Brain microvascular endothelial cell (primary cell): ENCODE data around the gene SCD5.

Source experiments
- DNase-seq: peaks from one replicate; pipeline ENCODE4 v3.0.0-alpha.2; 2020
- H3K27ac ChIP-seq: fragments of 250-450 bp; sonication (Bioruptor Pico); 2 replicates; pipeline ENCODE4 v1.5.1; 2020; ENCODE audit warnings: mild to moderate bottlenecking, moderate library complexity
- H3K27me3 ChIP-seq: fragments of 250-450 bp; sonication (Bioruptor Pico); replicated peaks from 2 replicates; pipeline ENCODE4 v1.5.1; 2020; ENCODE audit warnings: mild to moderate bottlenecking
- H3K36me3 ChIP-seq: fragments of 250-450 bp; sonication (Bioruptor Pico); replicated peaks from 2 replicates; pipeline ENCODE4 v1.5.1; 2020; ENCODE audit warnings: mild to moderate bottlenecking
- H3K4me3 ChIP-seq: 2 replicates; pipeline ENCODE4 v1.5.1; 2011; ENCODE audit warnings: low read depth, mild to moderate bottlenecking, control low read depth, low read length, moderate library complexity
- CTCF ChIP-seq: IDR thresholded peaks from 2 replicates; pipeline ENCODE4 v1.5.1; 2011; ENCODE audit warnings: low read depth, mild to moderate bottlenecking, moderate library complexity, low read length, control low read depth, inconsistent platforms; ENCODE audit errors: missing control alignments
- in situ Hi-C: cut with HindIII; loops from 2 replicates; pipeline ENCODE4 v1.10.0; 2017; ENCODE audit warnings: low sequenced_read_pairs, low pct_ligation_motif_present

The SCD5 gene

GRCh38 chr4:82737354-82737753, 61.2 kb downstream of the SCD5 start:
- no peak for TF ChIP-seq CTCF
- Histone ChIP-seq H3K27me3 (no peaks in the 10 kb centered on the region), H3K36me3 (no peaks in the 10 kb centered on the region), H3K4me3 (no peak overlapping the region), H3K27ac (no peak overlapping the region)
- in situ Hi-C loops, result no loop called here
- DNase-seq, result no peak

DNA sequence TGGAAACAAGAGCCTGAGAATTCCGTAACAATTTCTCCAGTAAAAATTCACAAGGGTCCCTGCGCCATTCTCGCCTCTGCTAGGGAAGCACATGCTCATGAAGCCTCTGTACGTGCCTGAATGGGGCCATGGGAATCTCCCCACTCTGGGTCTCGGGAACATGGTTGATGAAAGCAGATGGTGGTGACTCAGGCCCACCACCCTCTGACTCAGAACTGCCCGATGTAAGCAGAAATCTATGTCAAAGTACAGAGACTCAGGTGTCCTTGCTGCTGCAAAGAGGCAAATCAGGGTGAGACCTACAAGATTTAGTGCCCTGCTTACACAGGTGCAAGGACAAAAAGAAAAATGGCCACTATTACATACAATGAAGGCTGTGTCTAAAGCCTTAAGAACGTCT, 65.0 kb downstream of the SCD5 start:
- Histone ChIP-seq H3K27ac (peak overlapping the region; percentile 11), H3K4me3 (no peak overlapping the region), H3K36me3 (no peaks in the 10 kb centered on the region), H3K27me3 (no peaks in the 10 kb centered on the region)
- TF ChIP-seq CTCF, result no peak
- DNase-seq, result peak; percentile 81
- in situ Hi-C loops, result no loop called here

DNA sequence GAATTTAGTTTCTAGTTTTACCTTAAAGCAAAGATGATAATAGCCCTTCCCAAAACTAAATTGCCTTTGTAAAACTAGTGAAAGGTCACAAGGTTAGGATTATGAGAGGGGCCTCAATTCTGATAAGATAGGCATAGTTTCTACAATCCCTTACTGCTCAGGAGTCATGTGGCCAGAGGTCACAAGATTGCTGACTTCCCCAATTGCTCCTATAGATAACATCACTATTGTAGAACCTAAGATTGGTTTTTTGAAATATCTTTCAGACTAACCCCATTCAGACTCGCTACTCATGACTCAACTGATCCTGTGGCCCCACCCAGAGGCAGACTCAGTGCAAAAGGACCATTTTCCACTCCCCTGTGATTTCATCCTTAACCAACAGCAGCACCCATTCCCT, 70.3 kb downstream of the SCD5 start:
- no peaks in the 10 kb centered on the region for H3K27me3 ChIP-seq
- in situ Hi-C loops, result loop anchor here (10.0 kb wide), 1 partner anchor 264 kb away; no protein-coding TSS in a partner anchor
- no peaks in the 10 kb centered on the region for H3K36me3 ChIP-seq
- no peak for TF ChIP-seq CTCF
- H3K27ac ChIP-seq, result no peak overlapping the region
- no peak overlapping the region for H3K4me3 ChIP-seq
- no peak for DNase-seq

- Histone ChIP-seq H3K27ac (no peak overlapping the region), H3K4me3 (no peak overlapping the region), H3K36me3 (no peaks in the 10 kb centered on the region), H3K27me3 (no peaks in the 10 kb centered on the region)
- in situ Hi-C loops, result loop anchor here (10.0 kb wide), 1 partner anchor 262 kb away; no protein-coding TSS in a partner anchor
- DNase-seq, result no peak
- no peak for TF ChIP-seq CTCF
These were observed 72.0 kb downstream of the SCD5 start for GRCh38 chr4:82726596-82726995.

DNA sequence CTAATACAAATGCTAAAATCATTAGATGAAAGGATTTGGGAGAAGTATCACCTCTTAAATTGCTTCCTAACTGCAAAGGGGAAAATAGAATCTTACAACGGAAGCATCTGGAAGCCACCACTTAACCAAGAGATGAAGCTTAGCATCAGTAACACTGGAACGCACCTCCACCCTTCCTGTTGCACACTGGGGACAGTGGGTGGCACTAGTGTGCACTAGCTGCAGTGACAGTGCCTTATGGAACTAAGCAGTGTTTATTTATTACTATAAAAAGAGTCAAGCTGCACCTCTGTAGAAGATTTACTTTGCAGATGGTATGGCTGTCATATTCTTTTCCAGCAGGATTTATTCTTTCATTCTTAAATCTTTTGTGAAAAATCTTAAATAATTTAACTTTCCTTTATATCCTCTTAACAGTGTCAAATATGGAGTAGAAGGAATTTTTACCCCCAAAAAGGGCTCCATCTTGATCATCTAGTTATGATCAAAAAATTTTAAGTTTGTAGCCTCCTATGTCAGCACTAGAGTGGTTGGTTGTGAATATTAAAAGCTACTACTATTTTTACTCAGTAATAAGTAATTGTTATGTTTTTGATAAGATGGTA, 76.7 kb downstream of the SCD5 start:
- in situ Hi-C loops, result loop anchor here (10.0 kb wide), 1 partner anchor 257 kb away; no protein-coding TSS in a partner anchor
- peak; percentile 62 for TF ChIP-seq CTCF
- Histone ChIP-seq H3K36me3 (no peaks in the 10 kb centered on the region), H3K4me3 (no peak overlapping the region), H3K27ac (no peak overlapping the region), H3K27me3 (no peaks in the 10 kb centered on the region)
- DNase-seq, result no peak

DNA sequence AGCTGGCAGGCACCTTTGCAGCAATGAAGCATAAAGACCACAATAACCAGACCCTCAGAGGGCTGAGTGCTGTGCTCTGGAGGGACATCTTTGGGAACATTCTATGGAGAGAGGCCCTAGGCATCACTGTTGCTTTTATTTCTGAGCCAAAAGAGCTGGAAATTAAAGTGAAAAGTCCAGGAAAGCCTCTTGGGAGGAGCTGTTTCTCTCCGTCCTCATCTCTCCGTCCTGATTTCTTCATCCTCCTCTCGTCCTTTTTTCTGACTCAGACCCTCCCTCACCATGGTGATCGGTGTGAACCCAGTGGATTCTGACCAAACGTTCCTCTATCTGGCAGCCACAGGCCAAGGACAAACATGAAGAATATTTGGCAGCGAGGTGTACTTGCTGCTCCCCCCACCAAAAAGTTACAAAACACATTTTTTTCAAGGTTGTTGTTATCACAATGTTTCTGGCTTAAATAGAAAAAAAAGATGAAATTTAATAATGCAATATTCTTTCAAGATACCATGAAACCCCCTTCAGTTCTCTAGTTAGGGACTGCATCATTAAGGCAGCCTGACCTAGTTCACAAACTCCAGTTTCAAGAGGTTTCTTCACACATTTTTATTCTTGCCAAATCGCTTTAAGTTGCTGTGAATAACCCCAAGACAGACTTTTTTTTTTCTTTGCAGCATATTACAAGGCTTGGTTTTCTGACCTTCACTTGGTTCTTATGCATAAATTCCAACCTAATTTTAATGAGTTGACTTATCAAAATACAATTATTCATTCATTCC, 80.2 kb downstream of the SCD5 start:
- in situ Hi-C loops, result no loop called here
- no peak for TF ChIP-seq CTCF
- H3K36me3 ChIP-seq, result no peaks in the 10 kb centered on the region
- no peaks in the 10 kb centered on the region for H3K27me3 ChIP-seq
- no peak overlapping the region for H3K27ac ChIP-seq
- DNase-seq, result no peak
- no peak overlapping the region for H3K4me3 ChIP-seq
